Kidney (tissue), 14 donors: ENCODE data around the gene ARID1B. TPM values are rescaled to one million over a fixed set of nuclear protein-coding genes. Genes with fewer than 3 reads are reported as not detected.
A peak's percentile ranks its signal among the peaks of the same experiment; 100 is the strongest.

Source experiments
- DNase-seq, 5 donors: peaks; one replicate each; pipeline ENCODE4 v3.0.0-alpha.2; 2013 to 2020
- FAIRE-seq: peaks from 2 replicates; lab custom pipeline; 2012; peaks lifted over from hg19 to GRCh38; lab: Jason Lieb, UNC
- H3K27ac ChIP-seq, 2 donors: one replicate each; pipeline ENCODE4 v1.7.0; 2013; ENCODE audit warnings: low read depth in 2 of 2, low read length in 2 of 2, inconsistent platforms in 1 of 2
- H3K27me3 ChIP-seq: one replicate; pipeline ENCODE4 v1.7.1; 2013; ENCODE audit warnings: low read length, inconsistent platforms; ENCODE audit not compliant: control insufficient read depth, insufficient read depth
- H3K36me3 ChIP-seq, 3 donors: one replicate each; pipeline versions ENCODE4 v1.7.0 to v1.7.1; 2013; ENCODE audit warnings: low read length in 3 of 3, control low read depth in 1 of 3, inconsistent platforms in 1 of 3; ENCODE audit not compliant: insufficient read depth in 3 of 3, control insufficient read depth in 2 of 3
- H3K4me1 ChIP-seq, 3 donors: one replicate each; pipeline versions ENCODE4 v1.7.0 to v1.7.1; 2013; ENCODE audit warnings: low read length in 3 of 3, inconsistent platforms in 1 of 3, low read depth in 1 of 3; ENCODE audit not compliant: control insufficient read depth in 2 of 3, insufficient read depth in 2 of 3
- H3K4me3 ChIP-seq, 3 donors: one replicate each; pipeline versions ENCODE4 v1.7.0 to v1.8.1; 2013; ENCODE audit warnings: low read length in 3 of 3, control low read depth in 1 of 3, inconsistent platforms in 1 of 3
- H3K9ac ChIP-seq, 3 donors: one replicate each; pipeline versions ENCODE4 v1.7.0 to v1.7.1; 2013; ENCODE audit warnings: low read length in 3 of 3, control low read depth in 1 of 3, inconsistent platforms in 1 of 3
- H3K9me3 ChIP-seq, 3 donors: one replicate each; pipeline versions ENCODE4 v1.7.0 to v1.7.1; 2013; ENCODE audit warnings: low read length in 3 of 3, control low read depth in 1 of 3, inconsistent platforms in 1 of 3; ENCODE audit not compliant: control insufficient read depth in 2 of 3, insufficient read depth in 1 of 3
- CTCF ChIP-seq: IDR thresholded peaks from 3 replicates; pipeline ENCODE4 v1.5.1; 2012; ENCODE audit warnings: mild to moderate bottlenecking, moderate library complexity, borderline replicate concordance; ENCODE audit not compliant: insufficient read depth; ENCODE audit errors: extremely low read depth
- intact Hi-C: fragments of 100-400 bp; cut with DNase I; formaldehyde crosslinking; loops from one replicate; pipeline ENCODE4 v1.11.1; 2022
- polyA plus RNA-seq: library from polyadenylated mRNA; stranded (reverse); fragments of 350-450 nt; fragmentation: Illumina TruSeq; extraction: RNeasy Lipid Tissue Mini Kit (QIAGEN cat#74804); gene quantifications from one replicate; pipeline ENCODE4 v1.2.3, GENCODE V29; 2014; ENCODE audit warnings: low read depth, low replicate concordance; ENCODE audit not compliant: insufficient read depth
- total RNA-seq: library from RNA; stranded (reverse); fragmentation: NEBNext Ultra II Directional; extraction: Animal tissue kit (Norgen Biotek cat#: 25700); gene quantifications from one replicate; pipeline ENCODE4 v1.2.1, GENCODE V29; 2021
- donor health status: control.
- donor health status: control.
- donor health status: control.
- donor health status: control.
- donor health status: control.
- donor health status: DM: yes; HTN: yes; CAD: no.
- donor health status: Normal renal cell carcinoma (clear cell type).

ARID1B gene
- total and polyA plus RNA-seq, 2 donors from 2014 or later: 16.4 to 110 TPM

GRCh38 chr6:156934069-156934460 lies 156.9 kb downstream of the ARID1B start:
- no peak for FAIRE-seq
- intact Hi-C loops: no loop called here
- no peaks in the 10 kb centered on the region for H3K36me3 ChIP-seq
- H3K4me1 ChIP-seq: peaks cover 0 to 20% (median 5%) of the 10 kb centered on the region in 3 donors
- H3K4me3 ChIP-seq: no peak overlapping the region
- no peak for TF ChIP-seq CTCF
- no peaks in the 10 kb centered on the region for H3K9me3 ChIP-seq
- DNase-seq: peak in 1 of 5 donors; percentile 49
- H3K27me3 ChIP-seq: no peaks in the 10 kb centered on the region
- no peak overlapping the region for H3K9ac ChIP-seq
- peak overlapping the region; percentile 33 to 51 for H3K27ac ChIP-seq

- Histone ChIP-seq H3K27ac (no peak overlapping the region), H3K9ac (no peak overlapping the region), H3K4me3 (no peak overlapping the region), H3K27me3 (no peaks in the 10 kb centered on the region), H3K36me3 (no peaks in the 10 kb centered on the region), H3K4me1 (peaks cover 0 to 20% (median 5%) of the 10 kb centered on the region in 3 donors), H3K9me3 (no peaks in the 10 kb centered on the region)
- intact Hi-C loops: no loop called here
- no peak for TF ChIP-seq CTCF
- DNase-seq: no peak
- no peak for FAIRE-seq
Observed at GRCh38 chr6:156935000-156935399, 157.8 kb downstream of the ARID1B start.

- no peak for TF ChIP-seq CTCF
- intact Hi-C loops: no loop called here
- no peak for FAIRE-seq
Observed at GRCh38 chr6:156938143-156938542, 161.0 kb downstream of the ARID1B start.

GRCh38 chr6:156940221-156940620 lies 163.0 kb downstream of the ARID1B start:
- FAIRE-seq: no peak
- no peak overlapping the region for H3K4me3 ChIP-seq
- intact Hi-C loops: no loop called here
- TF ChIP-seq CTCF: no peak
- H3K4me1 ChIP-seq: no peaks in the 10 kb centered on the region
- no peaks in the 10 kb centered on the region for H3K9me3 ChIP-seq
- no peak overlapping the region for H3K9ac ChIP-seq
- no peak overlapping the region for H3K27ac ChIP-seq
- DNase-seq: no peak
- H3K27me3 ChIP-seq: no peaks in the 10 kb centered on the region
- H3K36me3 ChIP-seq: no peaks in the 10 kb centered on the region

More at GRCh38 chr6:156938143-156938542, 161.0 kb downstream of the ARID1B start:
- Histone ChIP-seq H3K4me3 (no peak overlapping the region), H3K9me3 (no peaks in the 10 kb centered on the region), H3K9ac (no peak overlapping the region), H3K36me3 (no peaks in the 10 kb centered on the region), H3K4me1 (peaks cover 0 to 11% (median 5%) of the 10 kb centered on the region in 3 donors), H3K27me3 (no peaks in the 10 kb centered on the region), H3K27ac (no peak overlapping the region)
- no peak for DNase-seq
